BE2C (cell line): ENCODE data around the gene PRKD2.
A peak's percentile ranks its signal among the peaks of the same experiment; 100 is the strongest.

Experiments
- DNase-seq: peaks from one replicate; pipeline ENCODE4 v3.0.0-alpha.2; 2020
- H3K27me3 ChIP-seq: fragments of 250-450 bp; sonication (Bioruptor Pico); 2 replicates; pipeline ENCODE4 v1.5.1; 2020; ENCODE audit warnings: mild to moderate bottlenecking
- H3K36me3 ChIP-seq: fragments of 250-450 bp; sonication (Bioruptor Pico); 2 replicates; pipeline ENCODE4 v1.5.1; 2020; ENCODE audit warnings: mild to moderate bottlenecking
- H3K4me1 ChIP-seq: fragments of 250-450 bp; sonication (Bioruptor Pico); 2 replicates; pipeline ENCODE4 v1.5.1; 2020
- H3K4me3 ChIP-seq: 2 replicates; pipeline ENCODE4 v1.5.1; 2011; ENCODE audit warnings: low read depth, low read length
- H3K9me3 ChIP-seq: fragments of 250-450 bp; sonication (Bioruptor Pico); 2 replicates; pipeline ENCODE4 v1.5.1; 2020
- CTCF ChIP-seq: IDR thresholded peaks from 2 replicates; pipeline ENCODE4 v1.5.1; 2012; ENCODE audit warnings: mild to moderate bottlenecking, low read depth, low read length

The PRKD2 gene

GRCh38 chr19:46691104-46691503, 25.8 kb downstream of the PRKD2 start:
- no peak overlapping the region for H3K4me3 ChIP-seq
- H3K9me3 ChIP-seq, result no peaks in the 10 kb centered on the region
- no peak for DNase-seq
- no peak for TF ChIP-seq CTCF
- no peaks in the 10 kb centered on the region for H3K4me1 ChIP-seq
- peaks cover 49% of the 10 kb centered on the region for H3K36me3 ChIP-seq
- no peaks in the 10 kb centered on the region for H3K27me3 ChIP-seq

DNA sequence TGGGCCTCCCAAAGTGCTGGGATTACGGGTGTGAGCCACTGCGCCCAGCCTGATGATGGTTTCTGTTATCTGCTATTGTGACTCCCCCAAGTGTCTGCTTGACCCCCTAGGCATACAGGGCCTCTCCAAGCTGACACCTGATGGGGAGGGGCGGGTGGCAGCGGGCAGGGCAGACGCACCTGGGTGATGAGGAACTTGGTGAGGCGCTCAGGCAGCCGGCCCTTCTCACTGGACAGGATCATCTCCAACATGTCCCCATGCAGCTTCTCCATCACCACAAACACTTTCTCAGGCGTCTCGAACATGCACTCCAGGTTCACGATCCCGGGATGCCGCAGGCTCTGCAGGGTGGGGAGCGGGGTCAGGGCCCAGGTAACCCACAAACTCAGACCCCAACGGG, 27.6 kb downstream of the PRKD2 start:
- peaks cover 60% of the 10 kb centered on the region for H3K36me3 ChIP-seq
- H3K4me3 ChIP-seq, result no peak overlapping the region
- no peaks in the 10 kb centered on the region for H3K4me1 ChIP-seq
- no peak for DNase-seq
- H3K9me3 ChIP-seq, result no peaks in the 10 kb centered on the region
- H3K27me3 ChIP-seq, result no peaks in the 10 kb centered on the region
- no peak for TF ChIP-seq CTCF

GRCh38 chr19:46687438-46688145, 29.3 kb downstream of the PRKD2 start:
- TF ChIP-seq CTCF, result no peak
- Histone ChIP-seq H3K4me1 (no peaks in the 10 kb centered on the region), H3K36me3 (peaks cover 47% of the 10 kb centered on the region), H3K9me3 (no peaks in the 10 kb centered on the region), H3K27me3 (no peaks in the 10 kb centered on the region), H3K4me3 (no peak overlapping the region)
- DNase-seq, result no peak

DNA sequence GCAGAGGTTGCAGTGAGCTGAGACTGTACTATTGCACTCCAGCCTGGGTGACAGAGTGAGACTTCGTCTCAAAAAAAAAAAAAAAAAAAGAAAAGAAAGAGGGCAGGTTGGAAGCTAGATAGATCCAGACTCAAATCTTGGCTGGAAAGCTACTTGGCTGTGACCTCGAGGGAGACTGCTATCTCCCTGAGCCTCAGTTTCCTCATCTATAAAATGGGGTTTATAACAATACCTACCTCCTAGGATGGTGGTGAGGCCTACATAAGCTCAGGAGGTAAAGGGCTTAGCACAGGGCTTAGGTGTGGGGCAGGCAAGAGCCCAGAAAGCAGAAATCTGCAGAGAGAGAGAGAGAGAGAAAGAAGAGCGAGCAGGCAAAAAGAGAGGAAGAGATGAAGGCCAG, 31.7 kb downstream of the PRKD2 start:
- no peaks in the 10 kb centered on the region for H3K4me1 ChIP-seq
- H3K4me3 ChIP-seq, result no peak overlapping the region
- DNase-seq, result no peak
- peaks cover 24% of the 10 kb centered on the region for H3K36me3 ChIP-seq
- no peak for TF ChIP-seq CTCF
- H3K27me3 ChIP-seq, result no peaks in the 10 kb centered on the region
- H3K9me3 ChIP-seq, result no peaks in the 10 kb centered on the region

DNA sequence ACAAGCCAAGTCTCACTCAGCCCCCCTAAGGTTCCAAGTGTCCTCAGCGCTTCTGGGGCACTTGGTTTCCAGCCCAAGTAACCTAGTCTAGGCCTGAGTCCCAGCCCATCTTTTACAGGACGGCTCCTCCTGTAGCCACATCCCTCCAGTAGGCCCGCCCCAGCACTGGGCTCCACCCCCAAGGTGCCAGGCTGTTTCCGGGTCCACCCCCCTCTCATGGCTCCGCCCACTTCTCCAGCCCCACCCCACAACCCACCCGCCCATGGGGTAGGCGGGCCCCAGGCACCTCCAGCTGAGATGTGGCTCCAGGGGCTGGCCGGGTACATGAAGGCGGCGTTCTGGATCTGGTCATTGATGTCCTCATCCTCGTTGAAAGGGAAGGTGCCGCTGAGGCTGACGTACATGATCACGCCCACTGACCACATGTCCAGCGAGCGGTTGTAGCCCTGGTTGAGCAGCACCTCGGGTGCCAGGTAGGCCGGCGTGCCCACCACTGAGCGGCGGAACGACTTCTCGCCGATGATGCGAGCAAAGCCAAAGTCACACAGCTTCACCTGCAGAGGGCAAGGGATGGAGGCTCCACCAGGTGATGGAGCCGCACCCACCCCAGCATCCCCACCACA, 38.7 kb downstream of the PRKD2 start:
- TF ChIP-seq CTCF, result no peak
- H3K4me3 ChIP-seq, result no peak overlapping the region
- H3K4me1 ChIP-seq, result no peaks in the 10 kb centered on the region
- peak; percentile 69 for DNase-seq
- H3K36me3 ChIP-seq, result peaks cover 15% of the 10 kb centered on the region
- no peaks in the 10 kb centered on the region for H3K27me3 ChIP-seq
- no peaks in the 10 kb centered on the region for H3K9me3 ChIP-seq
